H9 (cell line): ENCODE data around the gene LYSMD2. TPM values are rescaled to one million over a fixed set of nuclear protein-coding genes. Genes with fewer than 3 reads are reported as not detected.

Experiments
- DNase-seq: peaks from one replicate; pipeline ENCODE4 v3.0.0-alpha.2; 2017
- H2AFZ ChIP-seq: one replicate; pipeline ENCODE4 v1.6.1; 2013; ENCODE audit warnings: mild to moderate bottlenecking, low read length, control low read depth, moderate library complexity
- H2AK5ac ChIP-seq: 2 replicates; pipeline ENCODE4 v1.6.1; 2013; ENCODE audit warnings: low read length, control low read depth, mixed read lengths; ENCODE audit not compliant: insufficient read length
- H2BK120ac ChIP-seq: one replicate; pipeline ENCODE4 v1.6.1; 2013; ENCODE audit warnings: low read depth, mild to moderate bottlenecking, low read length, control low read depth, inconsistent platforms; ENCODE audit not compliant: poor library complexity, severe bottlenecking
- H2BK12ac ChIP-seq: 2 replicates; pipeline ENCODE4 v1.6.1; 2013; ENCODE audit warnings: low read length, control low read depth, mixed read lengths, low read depth; ENCODE audit not compliant: insufficient read length
- H2BK15ac ChIP-seq: 2 replicates; pipeline ENCODE4 v1.6.1; 2013; ENCODE audit warnings: low read depth, low read length, control low read depth
- H2BK20ac ChIP-seq: one replicate; pipeline ENCODE4 v1.6.1; 2013; ENCODE audit warnings: low read depth, mild to moderate bottlenecking, low read length, control low read depth, inconsistent platforms; ENCODE audit not compliant: poor library complexity, severe bottlenecking
- H2BK5ac ChIP-seq: 2 replicates; pipeline ENCODE4 v1.6.1; 2013; ENCODE audit warnings: low read length, control low read depth, mixed read lengths; ENCODE audit not compliant: insufficient read length
- H3K14ac ChIP-seq: 2 replicates; pipeline ENCODE4 v1.6.1; 2013; ENCODE audit warnings: low read length, control low read depth; ENCODE audit not compliant: insufficient read depth
- H3K18ac ChIP-seq: 2 replicates; pipeline ENCODE4 v1.6.1; 2013; ENCODE audit warnings: low read depth, mild to moderate bottlenecking, mixed read lengths, low read length, control low read depth; ENCODE audit not compliant: insufficient read length
- H3K23ac ChIP-seq: 2 replicates; pipeline ENCODE4 v1.6.1; 2013; ENCODE audit warnings: low read length, control low read depth, mixed read lengths, low read depth; ENCODE audit not compliant: insufficient read length
- H3K23me2 ChIP-seq: 2 replicates; pipeline ENCODE4 v1.6.1; 2013; ENCODE audit warnings: low read depth, mild to moderate bottlenecking, mixed read lengths, low read length, control low read depth; ENCODE audit not compliant: insufficient read length, poor library complexity, severe bottlenecking
- H3K27ac ChIP-seq: 2 replicates; pipeline ENCODE4 v1.5.1; 2013; ENCODE audit warnings: low read length, control low read depth, mixed read lengths, low read depth; ENCODE audit not compliant: insufficient read length
- H3K27me3 ChIP-seq: 2 replicates; pipeline ENCODE4 v1.6.1; 2013; ENCODE audit warnings: low read length, control low read depth, inconsistent platforms; ENCODE audit not compliant: insufficient read depth
- H3K4ac ChIP-seq: 2 replicates; pipeline ENCODE4 v1.6.1; 2013; ENCODE audit warnings: low read depth, mild to moderate bottlenecking, control low read depth, inconsistent platforms, low read length, moderate library complexity
- H3K4me1 ChIP-seq: 2 replicates; pipeline ENCODE4 v1.6.1; 2013; ENCODE audit warnings: low read length, control low read depth, inconsistent platforms; ENCODE audit not compliant: insufficient read depth
- H3K4me2 ChIP-seq: 2 replicates; pipeline ENCODE4 v1.6.1; 2013; ENCODE audit warnings: low read length, control low read depth, mixed read lengths; ENCODE audit not compliant: insufficient read length, insufficient read depth
- H3K56ac ChIP-seq: 2 replicates; pipeline ENCODE4 v1.6.1; 2013; ENCODE audit warnings: low read depth, mild to moderate bottlenecking, mixed read lengths, low read length, control low read depth; ENCODE audit not compliant: insufficient read length
- H3K79me1 ChIP-seq: 2 replicates; pipeline ENCODE4 v1.6.1; 2013; ENCODE audit warnings: low read depth, mild to moderate bottlenecking, moderate library complexity, low read length, control low read depth, inconsistent platforms; ENCODE audit not compliant: insufficient read depth, poor library complexity, severe bottlenecking
- H3K79me2 ChIP-seq: 2 replicates; pipeline ENCODE4 v1.6.1; 2013; ENCODE audit warnings: low read length, control low read depth, inconsistent platforms; ENCODE audit not compliant: insufficient read depth
- H3K9ac ChIP-seq: 2 replicates; pipeline ENCODE4 v1.6.1; 2013; ENCODE audit warnings: low read length, control low read depth, mixed read lengths; ENCODE audit not compliant: insufficient read length; ENCODE audit errors: extremely low read depth
- H3K9me3 ChIP-seq: one replicate; pipeline ENCODE4 v1.6.1; 2013; ENCODE audit warnings: low read depth, low read length, inconsistent platforms; ENCODE audit not compliant: control insufficient read depth
- H3T11ph ChIP-seq: one replicate; pipeline ENCODE4 v1.6.1; 2013; ENCODE audit warnings: mild to moderate bottlenecking, low read length, control low read depth, inconsistent platforms
- H4K20me1 ChIP-seq: one replicate; pipeline ENCODE4 v1.6.1; 2013; ENCODE audit not compliant: control insufficient read depth, insufficient read length, insufficient read depth
- H4K5ac ChIP-seq: 2 replicates; pipeline ENCODE4 v1.6.1; 2013; ENCODE audit warnings: low read depth, mild to moderate bottlenecking, mixed read lengths, low read length, control low read depth; ENCODE audit not compliant: insufficient read length
- H4K8ac ChIP-seq: replicated peaks from 2 replicates; pipeline ENCODE4 v1.6.1; 2013; ENCODE audit warnings: low read length, control low read depth, mixed read lengths, low read depth; ENCODE audit not compliant: insufficient read length
- H4K91ac ChIP-seq: 2 replicates; pipeline ENCODE4 v1.6.1; 2013; ENCODE audit warnings: low read depth, mild to moderate bottlenecking, moderate library complexity, mixed read lengths, low read length, control low read depth; ENCODE audit not compliant: insufficient read length
- H3K27ac Mint-ChIP-seq, 3 experiments: 2 replicates in 2 of 3; 3 replicates in 1 of 3; pipeline ENCODE4 v1.8.0; 2020 to 2021; ENCODE audit warnings: mixed read lengths in 3 of 3, mild to moderate bottlenecking in 1 of 3, moderate library complexity in 1 of 3
- H3K27me3 Mint-ChIP-seq: 2 replicates; pipeline ENCODE4 v1.8.0; 2021; ENCODE audit warnings: low read depth, mild to moderate bottlenecking, moderate library complexity, mixed read lengths
- H3K36me3 Mint-ChIP-seq, 3 experiments: 2 replicates in 2 of 3; 3 replicates in 1 of 3; pipeline ENCODE4 v1.8.0; 2020 to 2021; ENCODE audit warnings: low read depth in 3 of 3, mixed read lengths in 3 of 3; ENCODE audit not compliant: insufficient read depth in 1 of 3
- H3K4me1 Mint-ChIP-seq, 2 experiments: 2 replicates each; pipeline ENCODE4 v1.8.0; 2020; ENCODE audit warnings: mixed read lengths in 2 of 2
- H3K4me3 Mint-ChIP-seq, 2 experiments: 2 replicates in 1 of 2; 3 replicates in 1 of 2; pipeline ENCODE4 v1.8.0; 2020 to 2021; ENCODE audit warnings: mild to moderate bottlenecking in 2 of 2, mixed read lengths in 2 of 2, moderate library complexity in 1 of 2
- H3K9me3 Mint-ChIP-seq, 2 experiments: 2 replicates in 1 of 2; 3 replicates in 1 of 2; pipeline ENCODE4 v1.8.0; 2020; ENCODE audit warnings: mild to moderate bottlenecking in 2 of 2, mixed read lengths in 2 of 2, moderate library complexity in 1 of 2
- CTCF ChIP-seq: fragments of 200-600 bp; sonication (generic); conservative IDR thresholded peaks from 3 replicates; pipeline ENCODE4 v1.8.0; 2021; ENCODE audit warnings: antibody characterized with exemption, mild to moderate bottlenecking
- WGBS: extraction: QIAGEN DNeasy Blood & Tissue Kit; methylation state at CpG from one replicate; pipeline ENCODE4 v1.1.7; 2013; ENCODE audit warnings: missing lambda C conversion rate, low lambda C conversion rate, mixed read lengths; ENCODE audit not compliant: insufficient read length; ENCODE audit errors: extremely low coverage; 5-methylcytosine and 5-hydroxymethylcytosine counted together
- total RNA-seq: library from RNA; stranded (reverse); gene quantifications from 2 replicates; pipeline ENCODE4 v1.2.1, GENCODE V29; 2021

Gene LYSMD2
- total RNA-seq, 1 experiment from 2014 or later: 3.9 TPM

GRCh38 chr15:51732646-51733045 is 4.8 kb downstream of the LYSMD2 start:
- Histone ChIP-seq H2BK15ac (no peak overlapping the region), H3T11ph (no peak overlapping the region), H3K14ac (no peak overlapping the region), H2BK12ac (no peak overlapping the region), H4K8ac (no peak overlapping the region), H3K23ac (no peak overlapping the region), H4K20me1 (no peaks in the 10 kb centered on the region), H3K4me1 (no peaks in the 10 kb centered on the region), H3K56ac (no peak overlapping the region), H3K27me3 (peaks cover 3% of the 10 kb centered on the region; the same call in 1 of the 2 replicates), H2AK5ac (no peak overlapping the region), H2AFZ (no peak overlapping the region), H2BK120ac (no peak overlapping the region), H3K79me2 (0 out of 2 replicates have a peak, but pooled peaks cover 1% of the 10 kb centered on the region), H4K5ac (no peak overlapping the region), H3K27ac (no peak overlapping the region), H2BK20ac (no peak overlapping the region), H2BK5ac (no peak overlapping the region), H4K91ac (no peak overlapping the region), H3K4me2 (no peak overlapping the region), H3K4ac (no peak overlapping the region), H3K23me2 (peaks cover 5% of the 10 kb centered on the region), H3K79me1 (no peaks in the 10 kb centered on the region), H3K18ac (no peak overlapping the region), H3K9ac (no peak overlapping the region), H3K9me3 (no peaks in the 10 kb centered on the region)
- Mint-ChIP-seq H3K9me3 (no peaks in the 10 kb centered on the region; a peak in 1 of 5 replicates), H3K36me3 (no peaks in the 10 kb centered on the region; a peak in 1 of 7 replicates), H3K27me3 (peaks cover 24% of the 10 kb centered on the region), H3K4me1 (peaks cover 13 to 16% of the 10 kb centered on the region in 2 experiments; a peak in 3 of 4 replicates), H3K27ac (no peak overlapping the region), H3K4me3 (no peak overlapping the region)
- no CpG with 5 or more reads among the region's 2 CpGs for WGBS
- no peak for TF ChIP-seq CTCF
- DNase-seq: no peak
